ENCODE measurements around the gene MAPKAPK3.

Gene MAPKAPK3

DNA sequence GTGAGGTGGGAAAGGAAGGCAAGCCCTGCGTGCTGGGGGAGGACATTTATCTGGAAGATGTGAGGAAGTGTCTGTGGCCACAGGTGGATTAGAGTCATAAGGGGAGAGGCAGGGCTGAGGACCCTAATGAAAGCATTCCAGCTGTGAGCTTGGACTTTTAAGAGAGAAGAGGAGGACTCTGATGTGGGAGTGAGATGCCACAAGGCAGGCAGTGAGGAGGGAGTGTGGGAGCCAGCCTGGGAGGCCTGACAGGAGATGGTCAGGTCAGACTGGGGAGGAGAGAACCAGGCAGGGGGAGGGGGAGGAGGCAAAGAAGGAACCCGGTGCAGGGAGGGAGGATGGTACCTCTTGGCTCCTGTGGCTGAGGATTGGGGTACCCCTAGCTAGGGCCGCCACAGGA, 21.0 kb downstream of the MAPKAPK3 start:
- TF ChIP-seq, protein P1, sequence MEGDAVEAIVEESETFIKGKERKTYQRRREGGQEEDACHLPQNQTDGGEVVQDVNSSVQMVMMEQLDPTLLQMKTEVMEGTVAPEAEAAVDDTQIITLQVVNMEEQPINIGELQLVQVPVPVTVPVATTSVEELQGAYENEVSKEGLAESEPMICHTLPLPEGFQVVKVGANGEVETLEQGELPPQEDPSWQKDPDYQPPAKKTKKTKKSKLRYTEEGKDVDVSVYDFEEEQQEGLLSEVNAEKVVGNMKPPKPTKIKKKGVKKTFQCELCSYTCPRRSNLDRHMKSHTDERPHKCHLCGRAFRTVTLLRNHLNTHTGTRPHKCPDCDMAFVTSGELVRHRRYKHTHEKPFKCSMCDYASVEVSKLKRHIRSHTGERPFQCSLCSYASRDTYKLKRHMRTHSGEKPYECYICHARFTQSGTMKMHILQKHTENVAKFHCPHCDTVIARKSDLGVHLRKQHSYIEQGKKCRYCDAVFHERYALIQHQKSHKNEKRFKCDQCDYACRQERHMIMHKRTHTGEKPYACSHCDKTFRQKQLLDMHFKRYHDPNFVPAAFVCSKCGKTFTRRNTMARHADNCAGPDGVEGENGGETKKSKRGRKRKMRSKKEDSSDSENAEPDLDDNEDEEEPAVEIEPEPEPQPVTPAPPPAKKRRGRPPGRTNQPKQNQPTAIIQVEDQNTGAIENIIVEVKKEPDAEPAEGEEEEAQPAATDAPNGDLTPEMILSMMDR (IDR thresholded peaks at IDR 0.05; ENCODE audit: control insufficient read depth, extremely low read depth, insufficient read depth), result no peak
- DNase-seq (ENCODE audit: low read depth), result no peak
- H3K4me3 ChIP-seq (ENCODE audit: low read depth, low read length), result no peak overlapping the region

DNA sequence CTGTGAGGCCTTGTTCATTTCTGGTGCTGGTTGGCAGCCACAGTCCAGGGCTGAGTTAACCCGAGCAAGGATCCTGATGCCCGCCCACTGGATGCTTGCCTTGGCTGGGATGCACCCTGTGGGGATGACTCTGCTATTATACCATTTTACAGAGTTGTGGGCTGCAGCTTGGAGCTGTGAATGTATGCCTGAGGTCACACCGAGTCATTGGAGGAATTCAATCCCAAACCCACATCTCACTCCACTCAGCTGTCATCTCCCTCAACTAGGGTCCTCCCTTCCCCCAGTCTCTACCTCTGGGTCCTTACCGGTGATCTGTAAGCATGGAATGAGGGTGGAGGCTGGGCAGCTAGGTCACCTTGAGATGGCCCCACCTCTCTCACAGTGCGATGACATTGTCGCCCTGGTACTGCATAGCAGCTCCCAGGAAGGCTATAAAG, 22.1 kb downstream of the MAPKAPK3 start:
- no peak for DNase-seq (ENCODE audit: low read depth)
- TF ChIP-seq, protein P1 (IDR thresholded peaks at IDR 0.05; ENCODE audit: control insufficient read depth, extremely low read depth, insufficient read depth), result no peak
- H3K4me3 ChIP-seq (ENCODE audit: low read depth, low read length), result no peak overlapping the region

DNA sequence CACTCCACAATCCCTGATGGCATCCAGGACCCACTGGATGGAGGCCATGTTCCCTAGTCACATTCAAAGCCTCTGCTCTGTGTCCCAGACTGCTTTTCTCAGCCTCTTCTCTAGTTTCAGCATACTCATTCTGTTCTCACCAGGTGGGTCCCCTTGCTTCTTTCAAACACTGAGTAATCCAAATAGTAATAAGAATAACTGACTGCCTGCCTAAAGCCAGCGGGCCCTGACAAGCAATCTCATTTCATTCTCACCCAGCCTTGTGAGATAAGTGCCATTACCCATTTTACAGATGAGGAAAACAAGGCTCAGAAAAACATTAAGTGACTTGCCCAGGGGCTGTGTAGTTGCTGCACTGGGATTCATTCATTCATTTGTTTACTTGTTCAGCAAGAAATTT, 25.4 kb downstream of the MAPKAPK3 start:
- no peak for DNase-seq (ENCODE audit: low read depth)
- TF ChIP-seq, protein P1 (IDR thresholded peaks at IDR 0.05; ENCODE audit: control insufficient read depth, extremely low read depth, insufficient read depth), result no peak
- H3K4me3 ChIP-seq (ENCODE audit: low read depth, low read length), result no peak overlapping the region

DNA sequence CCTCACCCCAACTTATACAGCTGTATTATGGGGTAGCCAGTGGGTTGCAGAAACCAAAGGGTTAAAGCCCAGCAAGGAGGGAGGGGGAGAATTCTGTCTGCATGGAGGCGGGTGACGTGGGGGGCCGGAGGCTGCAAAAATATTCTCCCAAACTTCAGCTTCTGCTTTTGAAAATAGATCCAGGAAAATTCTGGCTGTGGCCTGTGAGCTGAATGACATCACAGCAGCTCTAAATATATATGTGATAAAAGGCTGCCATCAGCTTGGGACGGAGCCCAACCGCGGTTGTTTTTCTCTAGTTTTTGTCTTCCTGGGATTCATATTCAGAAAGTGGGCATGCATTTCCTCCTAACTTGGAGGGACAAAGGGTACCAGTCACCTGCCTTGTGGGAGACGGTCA, 27.6 kb downstream of the MAPKAPK3 start:
- DNase-seq (ENCODE audit: low read depth), result no peak
- no peak overlapping the region for H3K4me3 ChIP-seq (ENCODE audit: low read depth, low read length)
- TF ChIP-seq, protein P1 (IDR thresholded peaks at IDR 0.05; ENCODE audit: control insufficient read depth, extremely low read depth, insufficient read depth), result no peak

DNA sequence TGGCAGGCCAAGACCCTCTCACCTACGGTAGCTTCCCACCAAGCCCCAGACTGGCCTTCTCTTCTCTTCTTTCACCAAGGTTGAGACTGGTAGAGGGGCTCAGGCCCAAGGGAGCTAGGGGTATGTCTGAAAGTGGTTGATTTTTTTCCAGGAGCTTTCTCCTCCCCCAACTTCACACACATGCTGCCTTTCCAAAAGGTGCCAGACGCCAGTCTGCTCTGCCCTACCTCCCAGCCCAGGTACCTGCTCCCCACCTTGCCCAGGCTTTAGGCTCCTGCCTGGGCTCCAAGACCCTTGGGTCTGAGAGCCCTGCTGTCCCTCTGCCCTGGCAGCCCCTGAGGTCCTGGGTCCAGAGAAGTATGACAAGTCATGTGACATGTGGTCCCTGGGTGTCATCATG, 28.4 kb downstream of the MAPKAPK3 start:
- DNase-seq (ENCODE audit: low read depth), result no peak
- H3K4me3 ChIP-seq (ENCODE audit: low read depth, low read length), result no peak overlapping the region
- TF ChIP-seq, protein P1 (IDR thresholded peaks at IDR 0.05; ENCODE audit: control insufficient read depth, extremely low read depth, insufficient read depth), result no peak

DNA sequence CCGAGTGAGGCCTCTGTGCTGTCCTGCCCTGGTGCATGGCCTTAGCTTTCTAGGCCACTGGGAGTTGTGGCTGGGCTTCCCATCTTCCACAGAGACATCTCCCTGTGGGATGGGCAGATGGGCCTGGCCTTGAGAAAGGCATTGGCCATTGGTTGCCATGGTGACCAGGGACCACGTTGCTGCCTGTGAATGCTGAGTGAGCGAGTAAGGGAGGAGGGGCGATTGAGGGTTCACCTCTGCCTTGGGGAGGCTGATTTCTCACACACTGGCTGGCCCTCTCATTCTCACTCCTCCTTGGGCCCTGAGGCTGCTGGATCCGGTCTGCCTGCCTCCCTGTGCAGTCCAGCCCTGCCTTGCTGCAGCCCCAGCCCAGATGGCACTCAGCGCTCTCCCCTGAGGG, 31.4 kb downstream of the MAPKAPK3 start:
- no peak for DNase-seq (ENCODE audit: low read depth)
- H3K4me3 ChIP-seq (ENCODE audit: low read depth, low read length), result no peak overlapping the region
- TF ChIP-seq, protein P1 (IDR thresholded peaks at IDR 0.05; ENCODE audit: control insufficient read depth, extremely low read depth, insufficient read depth), result no peak

DNA sequence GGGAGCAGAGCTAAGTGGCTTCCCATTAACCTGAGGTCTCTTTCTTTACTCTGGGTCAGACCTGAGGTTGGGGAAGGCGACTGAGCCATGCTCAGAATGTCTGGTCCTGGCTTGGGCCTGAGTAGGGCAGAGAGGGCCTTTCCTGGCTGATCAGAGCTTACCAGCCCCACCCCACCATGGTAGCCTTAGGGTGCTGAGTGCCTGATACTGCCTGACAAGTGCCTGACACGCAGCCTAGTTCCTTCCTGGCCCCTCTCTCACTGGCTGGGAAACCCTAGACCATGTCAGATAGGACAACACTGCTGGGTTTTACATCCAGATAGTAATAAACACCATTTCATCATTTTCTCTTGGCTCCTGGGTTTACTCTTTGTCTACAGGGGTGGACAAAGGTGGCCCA, 32.0 kb downstream of the MAPKAPK3 start:
- H3K4me3 ChIP-seq (ENCODE audit: low read depth, low read length), result no peak overlapping the region
- TF ChIP-seq, protein P1 (IDR thresholded peaks at IDR 0.05; ENCODE audit: control insufficient read depth, extremely low read depth, insufficient read depth), result no peak
- no peak for DNase-seq (ENCODE audit: low read depth)
